NT2/D1 (cell line): Measurements from ENCODE around the gene SOX10.

Experiments
- SUZ12 ChIP-seq: IDR thresholded peaks from 2 replicates; pipeline ENCODE4 v1.6.1; 2011; ENCODE audit not compliant: insufficient read length, insufficient read depth; ENCODE audit errors: extremely low read depth
- YY1 ChIP-seq: IDR thresholded peaks from 2 replicates; pipeline ENCODE4 v1.6.1; 2011; ENCODE audit not compliant: insufficient read length, insufficient read depth

- no peak for TF ChIP-seq SUZ12
- TF ChIP-seq YY1 = no peak
Measured at GRCh38 chr22:37995460-37995859, 11.1 kb upstream of the SOX10 start.
